Measurements from ENCODE around the gene CTRB2.

CTRB2 gene

GRCh38 chr16:75230471-75231110 is 23.6 kb upstream of the CTRB2 start (continued):
- no peak for TF ChIP-seq ZNF280C (tag by site-specific recombination; IDR thresholded peaks at IDR 0.05)
- TF ChIP-seq ZNF202 (tag by site-specific recombination; IDR thresholded peaks at IDR 0.05; ENCODE audit: borderline replicate concordance) = no peak

- TF ChIP-seq ZBTB20 (tag by site-specific recombination; IDR thresholded peaks at IDR 0.05) = peak; percentile 26; the same call in 1 of the 2 replicates
- no peak for TF ChIP-seq ZNF621 (tag by site-specific recombination; IDR thresholded peaks at IDR 0.05)
- Histone ChIP-seq H3K4me3 (ENCODE audit: low read depth, low read length) (no peak overlapping the region), H3K27ac (ENCODE audit: extremely low read depth, low read depth, low read length) (no peak overlapping the region), H3K36me3 (ENCODE audit: control insufficient read depth in 2 of 2, insufficient read depth in 1 of 2, low read length in 2 of 2) (peaks cover 8 to 56% of the 10 kb centered on the region in 2 experiments), H3K9me3 (ENCODE audit: control insufficient read depth, insufficient read depth, low read depth, low read length) (no peaks in the 10 kb centered on the region), H3K4me1 (ENCODE audit: control insufficient read depth, insufficient read depth, low read length) (no peaks in the 10 kb centered on the region)
- CTCF ChIA-PET = interaction anchor here (0.6 kb wide), 1 partner anchor 170 kb away, joined by 4 read pairs; no protein-coding TSS in a partner anchor
- POLR2A ChIA-PET = interaction anchor here (0.9 kb wide), 1 partner anchor 21 kb away, joined by 3 read pairs; no protein-coding TSS in a partner anchor
Observed at GRCh38 chr16:75229172-75230031, 22.4 kb upstream of the CTRB2 start.

GRCh38 chr16:75228143-75228976 is 21.4 kb upstream of the CTRB2 start:
- H3K36me3 ChIP-seq (ENCODE audit: control insufficient read depth in 2 of 2, insufficient read depth in 1 of 2, low read length in 2 of 2) = peaks cover 8 to 45% of the 10 kb centered on the region in 2 experiments
- H3K27ac ChIP-seq (ENCODE audit: extremely low read depth, low read depth, low read length) = no peak overlapping the region
- H3K4me3 ChIP-seq (ENCODE audit: low read depth, low read length) = no peak overlapping the region
- POLR2A ChIA-PET = interaction anchor here (0.9 to 1.6 kb wide), 2 partner anchors 20 to 22 kb away, joined by 3 read pairs; no protein-coding TSS in a partner anchor
- CTCF ChIA-PET = interaction anchor here (0.5 to 0.8 kb wide), 3 partner anchors 29 to 171 kb away, joined by 3 to 4 read pairs (median 4); no protein-coding TSS in a partner anchor
- TF ChIP-seq ZBTB10 (tag by site-specific recombination; IDR thresholded peaks at IDR 0.05) (no peak), ZBTB20 (tag by site-specific recombination; IDR thresholded peaks at IDR 0.05) (peak; percentile 39; the same call in 1 of the 2 replicates), IKZF3 (tag by site-specific recombination; IDR thresholded peaks at IDR 0.05) (no peak), FEZF1 (tag by site-specific recombination; IDR thresholded peaks at IDR 0.05) (no peak)
- H3K4me1 ChIP-seq (ENCODE audit: control insufficient read depth, insufficient read depth, low read length) = no peaks in the 10 kb centered on the region
- H3K9me3 ChIP-seq (ENCODE audit: control insufficient read depth, insufficient read depth, low read depth, low read length) = no peaks in the 10 kb centered on the region

GRCh38 chr16:75227361-75228142 is 20.6 kb upstream of the CTRB2 start:
- H3K4me3 ChIP-seq (ENCODE audit: low read depth, low read length) = no peak overlapping the region
- H3K27ac ChIP-seq (ENCODE audit: extremely low read depth, low read depth, low read length) = no peak overlapping the region
- ChIA-PET POLR2A (interaction anchor here (1.6 kb wide), 1 partner anchor 22 kb away, joined by 3 read pairs; no protein-coding TSS in a partner anchor), CTCF (interaction anchor here (0.6 to 0.8 kb wide), 2 partner anchors 28 to 436 kb away, joined by 3 to 4 read pairs; no protein-coding TSS in a partner anchor)
- H3K4me1 ChIP-seq (ENCODE audit: control insufficient read depth, insufficient read depth, low read length) = no peaks in the 10 kb centered on the region
- TF ChIP-seq ZNF677 (tag by site-specific recombination; IDR thresholded peaks at IDR 0.05) = no peak
- no peak for TF ChIP-seq CTCF (tag by site-specific recombination; IDR thresholded peaks at IDR 0.05)
- no peak for TF ChIP-seq ZNF175 (tag by site-specific recombination; IDR thresholded peaks at IDR 0.05)
- H3K36me3 ChIP-seq (ENCODE audit: control insufficient read depth in 2 of 2, insufficient read depth in 1 of 2, low read length in 2 of 2) = peaks cover 0 to 38% of the 10 kb centered on the region in 2 experiments; a peak in 2 of 3 replicates
- H3K9me3 ChIP-seq (ENCODE audit: control insufficient read depth, insufficient read depth, low read depth, low read length) = no peaks in the 10 kb centered on the region

Data from HEK293 (cell line).